ENCODE measurements around the gene SKAP2.

DNA sequence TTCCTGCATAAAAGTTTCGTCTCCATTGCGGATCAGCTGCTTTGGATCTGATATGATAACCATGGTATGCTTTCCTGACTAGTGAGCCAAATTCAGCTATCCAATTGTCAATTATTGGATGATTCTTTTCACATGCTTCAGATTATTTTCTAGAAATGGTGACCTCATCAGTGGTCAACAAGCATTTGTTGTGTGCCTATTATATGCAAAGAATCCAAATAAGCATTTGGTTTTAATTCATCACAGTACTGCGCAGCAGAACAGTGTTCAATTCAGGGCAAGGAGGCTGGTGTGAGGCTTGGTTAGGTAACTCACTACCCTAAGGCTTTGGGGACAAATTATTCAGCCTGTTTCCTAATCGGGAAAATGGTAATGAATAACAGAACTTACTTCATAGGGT lies 200.5 kb downstream of the SKAP2 start:
- TF ChIP-seq, protein P1, sequence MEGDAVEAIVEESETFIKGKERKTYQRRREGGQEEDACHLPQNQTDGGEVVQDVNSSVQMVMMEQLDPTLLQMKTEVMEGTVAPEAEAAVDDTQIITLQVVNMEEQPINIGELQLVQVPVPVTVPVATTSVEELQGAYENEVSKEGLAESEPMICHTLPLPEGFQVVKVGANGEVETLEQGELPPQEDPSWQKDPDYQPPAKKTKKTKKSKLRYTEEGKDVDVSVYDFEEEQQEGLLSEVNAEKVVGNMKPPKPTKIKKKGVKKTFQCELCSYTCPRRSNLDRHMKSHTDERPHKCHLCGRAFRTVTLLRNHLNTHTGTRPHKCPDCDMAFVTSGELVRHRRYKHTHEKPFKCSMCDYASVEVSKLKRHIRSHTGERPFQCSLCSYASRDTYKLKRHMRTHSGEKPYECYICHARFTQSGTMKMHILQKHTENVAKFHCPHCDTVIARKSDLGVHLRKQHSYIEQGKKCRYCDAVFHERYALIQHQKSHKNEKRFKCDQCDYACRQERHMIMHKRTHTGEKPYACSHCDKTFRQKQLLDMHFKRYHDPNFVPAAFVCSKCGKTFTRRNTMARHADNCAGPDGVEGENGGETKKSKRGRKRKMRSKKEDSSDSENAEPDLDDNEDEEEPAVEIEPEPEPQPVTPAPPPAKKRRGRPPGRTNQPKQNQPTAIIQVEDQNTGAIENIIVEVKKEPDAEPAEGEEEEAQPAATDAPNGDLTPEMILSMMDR (conservative IDR thresholded peaks at IDR 0.05 in 1 of 2, IDR thresholded peaks at IDR 0.05 in 1 of 2; ENCODE audit: low read depth in 1 of 2, low read length in 2 of 2) = no peak
- TF ChIP-seq EZH2 (IDR thresholded peaks at IDR 0.05; ENCODE audit: low read length, missing control alignments) = no peak

Measured in fibroblast of lung (primary cell).